Measurements from ENCODE around the gene SEC61B. TPM values are rescaled to one million over a fixed set of nuclear protein-coding genes. Genes with fewer than 3 reads are reported as not detected.

The SEC61B gene
- total RNA-seq, 1 donor from 2014 or later: 80.8 TPM

GRCh38 chr9:99185934-99186333, 36.1 kb upstream of the SEC61B start:
- intact Hi-C loops (cut with DNase I): no loop called here
- Histone ChIP-seq H3K27ac (no peak overlapping the region), H3K27me3 (no peaks in the 10 kb centered on the region), H3K4me3 (no peak overlapping the region), H3K36me3 (no peaks in the 10 kb centered on the region), H3K9me3 (no peaks in the 10 kb centered on the region), H3K4me1 (peaks cover 11% of the 10 kb centered on the region)
- TF ChIP-seq POLR2A (IDR thresholded peaks at IDR 0.05): no peak
- TF ChIP-seq CTCF (IDR thresholded peaks at IDR 0.05): no peak
- TF ChIP-seq POLR2AphosphoS5 (IDR thresholded peaks at IDR 0.05; ENCODE audit: insufficient read depth in 1 of 2, low read depth in 1 of 2): no peak
- no peak for DNase-seq (ENCODE audit: extremely low spot score in 2 of 2)

- Histone ChIP-seq H3K36me3 (no peaks in the 10 kb centered on the region), H3K4me1 (peaks cover 11% of the 10 kb centered on the region), H3K9me3 (no peaks in the 10 kb centered on the region), H3K27me3 (no peaks in the 10 kb centered on the region), H3K4me3 (no peak overlapping the region), H3K27ac (no peak overlapping the region)
- intact Hi-C loops (cut with DNase I): no loop called here
- DNase-seq (ENCODE audit: extremely low spot score in 2 of 2): no peak
- TF ChIP-seq POLR2A (IDR thresholded peaks at IDR 0.05) (no peak), POLR2AphosphoS5 (IDR thresholded peaks at IDR 0.05; ENCODE audit: insufficient read depth in 1 of 2, low read depth in 1 of 2) (no peak), CTCF (IDR thresholded peaks at IDR 0.05) (no peak)
Measured at GRCh38 chr9:99187311-99187710, 34.8 kb upstream of the SEC61B start.

GRCh38 chr9:99189186-99189585, 32.9 kb upstream of the SEC61B start:
- TF ChIP-seq CTCF (IDR thresholded peaks at IDR 0.05) (no peak), POLR2A (IDR thresholded peaks at IDR 0.05) (no peak)
- Histone ChIP-seq H3K4me1 (peaks cover 10% of the 10 kb centered on the region), H3K27me3 (no peaks in the 10 kb centered on the region), H3K27ac (no peak overlapping the region), H3K4me3 (no peak overlapping the region), H3K9me3 (no peaks in the 10 kb centered on the region), H3K36me3 (no peaks in the 10 kb centered on the region)
- DNase-seq (ENCODE audit: extremely low spot score in 2 of 2): no peak
- intact Hi-C loops (cut with DNase I): no loop called here

- H3K9me3 ChIP-seq: no peaks in the 10 kb centered on the region
- TF ChIP-seq POLR2AphosphoS5 (IDR thresholded peaks at IDR 0.05; ENCODE audit: insufficient read depth in 1 of 2, low read depth in 1 of 2) (no peak), CTCF (IDR thresholded peaks at IDR 0.05) (no peak), POLR2A (IDR thresholded peaks at IDR 0.05) (no peak)
- no peaks in the 10 kb centered on the region for H3K27me3 ChIP-seq
- DNase-seq (ENCODE audit: extremely low spot score in 2 of 2): no peak
- H3K27ac ChIP-seq: no peak overlapping the region
- intact Hi-C loops (cut with DNase I): no loop called here
- H3K4me3 ChIP-seq: no peak overlapping the region
- H3K36me3 ChIP-seq: no peaks in the 10 kb centered on the region
- peaks cover 2% of the 10 kb centered on the region for H3K4me1 ChIP-seq
Measured at GRCh38 chr9:99189887-99190596, 32.0 kb upstream of the SEC61B start.

- Histone ChIP-seq H3K9me3 (no peaks in the 10 kb centered on the region), H3K27ac (no peak overlapping the region), H3K4me3 (no peak overlapping the region), H3K36me3 (no peaks in the 10 kb centered on the region), H3K27me3 (no peaks in the 10 kb centered on the region), H3K4me1 (no peaks in the 10 kb centered on the region)
- intact Hi-C loops (cut with DNase I): no loop called here
- no peak for DNase-seq (ENCODE audit: extremely low spot score in 2 of 2)
- no peak for TF ChIP-seq POLR2A (IDR thresholded peaks at IDR 0.05)
- no peak for TF ChIP-seq CTCF (IDR thresholded peaks at IDR 0.05)
- no peak for TF ChIP-seq POLR2AphosphoS5 (IDR thresholded peaks at IDR 0.05; ENCODE audit: insufficient read depth in 1 of 2, low read depth in 1 of 2)
Measured at GRCh38 chr9:99190597-99191283, 31.3 kb upstream of the SEC61B start.
